ENCODE results near the gene BTK.
"Not testable (repeated sequence)": the region's sequence is repeated elsewhere in the genome, so short reads cannot be mapped to it uniquely, and the experiment has no call there.

BTK gene

DNA sequence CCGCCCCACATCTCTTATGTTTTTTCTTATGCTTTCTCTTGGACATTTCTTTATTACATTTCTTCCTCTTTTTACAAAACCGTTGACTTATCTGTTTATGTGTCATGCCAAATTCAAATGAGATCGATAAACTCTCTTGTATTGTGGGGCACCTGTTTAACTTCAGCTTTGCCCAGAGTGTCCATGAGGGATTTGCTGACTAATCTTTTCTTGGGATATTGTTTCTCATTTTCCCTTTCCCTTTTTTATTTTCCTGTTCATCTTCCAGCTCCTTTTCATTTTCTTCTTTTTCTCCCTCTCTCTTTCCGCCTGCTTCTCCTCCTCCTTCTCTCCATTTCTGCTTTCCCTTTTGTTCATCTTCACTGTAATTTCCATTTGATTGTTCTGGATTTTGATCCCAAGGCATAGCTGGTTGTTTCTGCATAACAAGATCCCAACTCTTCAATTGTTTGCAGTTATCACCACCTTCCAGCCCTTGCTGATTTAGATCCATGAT is 48.2 kb downstream of the BTK start:
- no peak for DNase-seq

GRCh38 chrX:101334310-101334709 is 51.7 kb downstream of the BTK start:
- DNase-seq, result not testable (repeated sequence)

DNA sequence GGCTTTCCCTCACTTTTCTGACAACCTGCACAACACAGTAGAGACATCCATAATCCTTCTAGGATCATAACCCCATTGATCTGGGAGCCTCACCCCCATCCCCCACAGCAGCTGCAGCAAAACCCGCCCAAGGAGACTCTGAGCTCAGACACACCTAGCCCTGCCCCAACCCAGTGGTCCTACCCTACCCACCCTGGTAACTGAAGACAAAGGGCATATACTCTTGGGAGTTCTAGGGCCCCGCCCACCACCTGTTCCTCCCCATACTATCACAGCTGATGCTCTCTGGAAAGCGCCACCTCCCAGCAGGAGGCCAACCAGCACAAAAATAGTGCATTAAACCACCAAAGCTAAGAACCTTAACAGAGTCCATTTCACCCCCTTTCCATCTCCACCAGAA is 59.4 kb downstream of the BTK start:
- not testable (repeated sequence) for DNase-seq

- no peak for DNase-seq
Observed at GRCh38 chrX:101303790-101304189, 82.2 kb downstream of the BTK start.
